ENCODE measurements around the gene NOVA2.
"Not testable (repeated sequence)": the region's sequence is repeated elsewhere in the genome, so short reads cannot be mapped to it uniquely, and the experiment has no call there.

Gene NOVA2

DNA sequence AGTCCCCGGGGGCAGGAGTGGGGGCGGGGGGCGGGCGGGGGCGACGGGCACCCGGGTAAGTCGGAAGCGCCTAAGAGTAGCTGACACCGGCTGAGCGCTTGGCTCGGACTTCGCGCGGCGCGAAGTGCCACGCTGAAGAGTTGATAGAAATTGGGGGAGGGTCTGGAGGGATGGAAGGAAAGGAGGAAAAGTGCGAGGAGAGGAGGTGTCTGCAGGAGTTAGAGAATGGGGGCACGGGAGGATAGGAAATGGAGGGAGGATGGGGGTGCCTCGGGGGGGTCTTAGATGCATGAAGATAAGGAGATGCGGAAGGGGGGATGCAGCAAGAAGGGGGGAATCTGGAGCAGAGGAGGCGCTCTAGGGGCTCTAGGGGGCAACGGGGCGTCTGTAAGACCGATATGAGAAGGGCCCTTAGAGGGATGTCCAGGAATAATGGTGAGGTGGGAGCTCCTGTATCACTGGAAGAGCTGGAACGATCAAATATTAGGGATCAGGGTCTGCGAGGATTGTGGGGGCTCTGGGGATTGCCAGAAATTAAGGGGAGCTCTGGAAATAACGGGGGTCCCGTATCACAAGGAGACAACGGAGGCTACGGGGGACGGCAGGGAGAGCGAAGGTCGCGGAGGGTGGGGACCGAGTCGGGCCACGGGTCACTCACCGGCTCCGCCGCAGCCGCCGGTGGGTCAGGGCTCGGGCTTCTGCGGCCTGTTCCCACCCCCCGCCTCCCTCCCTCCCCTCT is 71.6 kb downstream of the NOVA2 start, which contains the start of gene MYPOP:
MYPOP (minus strand) TSS at position 702 of the 739 bp plus-strand sequence. CDS start 840 bp downstream, outside the sequence.
- peak within 1 kb of the TSS; percentile 86 to 90 for H3K9ac ChIP-seq (ENCODE audit: low read length in 2 of 2)
- peak within 1 kb of the TSS; percentile 93 to 96 for H3K4me3 ChIP-seq (ENCODE audit: low read length in 2 of 2)
- no peaks in the 10 kb centered on the region for H3K9me3 ChIP-seq (ENCODE audit: control insufficient read depth in 2 of 2, low read length in 2 of 2)
- H3K27me3 ChIP-seq (ENCODE audit: control insufficient read depth in 1 of 2, insufficient read depth in 2 of 2, low read length in 2 of 2) = no peaks in the 10 kb centered on the region
- peaks cover 10 to 14% of the 10 kb centered on the region in 2 donors for H3K36me3 ChIP-seq (ENCODE audit: control insufficient read depth in 2 of 2, insufficient read depth in 2 of 2, low read length in 2 of 2)
- peak within 1 kb of the TSS; percentile 69 for H3K27ac ChIP-seq (ENCODE audit: low read length)
- peaks cover 20% of the 10 kb centered on the region for H3K4me1 ChIP-seq (ENCODE audit: control insufficient read depth, insufficient read depth, low read length)

- peaks cover 10 to 14% of the 10 kb centered on the region in 2 donors for H3K36me3 ChIP-seq (ENCODE audit: control insufficient read depth in 2 of 2, insufficient read depth in 2 of 2, low read length in 2 of 2)
- peak overlapping the region; percentile 57 to 69 for H3K4me3 ChIP-seq (ENCODE audit: low read length in 2 of 2)
- H3K4me1 ChIP-seq (ENCODE audit: control insufficient read depth, insufficient read depth, low read length) = peaks cover 20% of the 10 kb centered on the region
- no peak overlapping the region for H3K9ac ChIP-seq (ENCODE audit: low read length in 2 of 2)
- no peak overlapping the region for H3K27ac ChIP-seq (ENCODE audit: low read length)
- no peaks in the 10 kb centered on the region for H3K9me3 ChIP-seq (ENCODE audit: control insufficient read depth in 2 of 2, low read length in 2 of 2)
- no peaks in the 10 kb centered on the region for H3K27me3 ChIP-seq (ENCODE audit: control insufficient read depth in 1 of 2, insufficient read depth in 2 of 2, low read length in 2 of 2)
Measured at GRCh38 chr19:45901432-45901911, 72.2 kb downstream of the NOVA2 start.

DNA sequence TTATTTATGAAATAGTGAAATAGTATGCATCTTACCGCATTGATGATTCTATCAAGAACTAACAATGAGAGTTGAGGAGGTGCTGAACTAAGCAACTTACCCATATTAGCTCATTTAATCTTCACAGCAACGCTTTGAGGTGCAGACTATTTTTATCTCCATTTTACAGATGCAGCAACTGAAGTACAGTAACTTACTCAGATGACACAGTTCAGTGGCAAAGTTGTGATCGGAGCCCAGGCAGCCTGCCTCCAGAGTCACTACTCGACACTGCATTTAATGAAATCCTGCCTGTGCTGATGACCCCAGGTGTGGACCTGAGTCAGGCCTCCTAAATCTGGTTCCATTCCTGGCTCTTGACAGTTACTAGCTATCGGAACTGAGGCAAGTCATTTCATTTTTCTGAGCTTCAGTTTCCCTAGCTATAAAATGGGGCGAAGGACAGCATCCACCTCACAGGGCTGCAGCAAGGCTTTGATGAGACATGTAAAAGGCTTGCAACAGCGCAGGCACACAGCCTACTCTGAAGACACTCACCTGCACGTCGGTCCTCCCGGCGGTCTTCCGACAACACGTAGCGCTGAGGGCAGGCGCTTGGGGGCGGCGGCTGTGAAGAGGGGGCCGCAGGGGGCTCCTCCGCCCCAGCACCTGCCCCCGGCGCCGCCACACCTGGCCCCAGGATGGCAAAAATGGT is 72.8 kb downstream of the NOVA2 start:
- Histone ChIP-seq H3K4me1 (ENCODE audit: control insufficient read depth, insufficient read depth, low read length) (peaks cover 20% of the 10 kb centered on the region), H3K27me3 (ENCODE audit: control insufficient read depth in 1 of 2, insufficient read depth in 2 of 2, low read length in 2 of 2) (no peaks in the 10 kb centered on the region), H3K9ac (ENCODE audit: low read length in 2 of 2) (peak overlapping the region; percentile 29 to 41), H3K4me3 (ENCODE audit: low read length in 2 of 2) (peak overlapping the region in 1 of 2 donors; percentile 69), H3K9me3 (ENCODE audit: control insufficient read depth in 2 of 2, low read length in 2 of 2) (no peaks in the 10 kb centered on the region), H3K27ac (ENCODE audit: low read length) (no peak overlapping the region), H3K36me3 (ENCODE audit: control insufficient read depth in 2 of 2, insufficient read depth in 2 of 2, low read length in 2 of 2) (peaks cover 10 to 14% of the 10 kb centered on the region in 2 donors)

GRCh38 chr19:45899919-45900589 is 73.6 kb downstream of the NOVA2 start:
- Histone ChIP-seq H3K9me3 (ENCODE audit: control insufficient read depth in 2 of 2, low read length in 2 of 2) (no peaks in the 10 kb centered on the region), H3K36me3 (ENCODE audit: control insufficient read depth in 2 of 2, insufficient read depth in 2 of 2, low read length in 2 of 2) (peaks cover 10 to 14% of the 10 kb centered on the region in 2 donors), H3K27me3 (ENCODE audit: control insufficient read depth in 1 of 2, insufficient read depth in 2 of 2, low read length in 2 of 2) (no peaks in the 10 kb centered on the region), H3K4me1 (ENCODE audit: control insufficient read depth, insufficient read depth, low read length) (peaks cover 20% of the 10 kb centered on the region), H3K27ac (ENCODE audit: low read length) (no peak overlapping the region), H3K9ac (ENCODE audit: low read length in 2 of 2) (no peak overlapping the region), H3K4me3 (ENCODE audit: low read length in 2 of 2) (no peak overlapping the region)

DNA sequence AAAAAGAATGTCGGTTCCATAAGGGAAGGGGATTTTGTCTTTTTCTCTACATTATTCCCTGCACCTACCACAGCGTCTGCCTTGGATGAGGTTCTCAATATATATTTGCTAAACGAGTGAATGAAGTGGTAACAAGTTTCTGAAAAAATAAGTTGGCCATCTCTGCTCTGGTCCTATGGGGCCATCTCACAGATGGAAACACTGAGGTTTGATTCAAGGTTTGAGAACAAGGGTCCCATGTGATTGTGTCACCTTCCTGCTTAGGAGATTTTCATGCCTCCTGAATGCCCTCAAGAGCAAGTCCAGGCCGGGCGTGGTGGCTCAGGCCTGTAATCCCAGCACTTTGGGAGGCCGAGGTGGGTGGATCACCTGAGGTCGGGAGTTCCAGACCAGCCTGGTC is 74.4 kb downstream of the NOVA2 start:
- H3K4me3 ChIP-seq (ENCODE audit: low read length in 2 of 2) = no peak overlapping the region
- peaks cover 20% of the 10 kb centered on the region for H3K4me1 ChIP-seq (ENCODE audit: control insufficient read depth, insufficient read depth, low read length)
- H3K27ac ChIP-seq (ENCODE audit: low read length) = no peak overlapping the region
- H3K9ac ChIP-seq (ENCODE audit: low read length in 2 of 2) = no peak overlapping the region
- H3K27me3 ChIP-seq (ENCODE audit: control insufficient read depth in 1 of 2, insufficient read depth in 2 of 2, low read length in 2 of 2) = no peaks in the 10 kb centered on the region
- peaks cover 10 to 14% of the 10 kb centered on the region in 2 donors for H3K36me3 ChIP-seq (ENCODE audit: control insufficient read depth in 2 of 2, insufficient read depth in 2 of 2, low read length in 2 of 2)
- H3K9me3 ChIP-seq (ENCODE audit: control insufficient read depth in 2 of 2, low read length in 2 of 2) = no peaks in the 10 kb centered on the region

- Histone ChIP-seq H3K9ac (ENCODE audit: low read length in 2 of 2) (no peak overlapping the region), H3K27ac (ENCODE audit: low read length) (no peak overlapping the region), H3K36me3 (ENCODE audit: control insufficient read depth in 2 of 2, insufficient read depth in 2 of 2, low read length in 2 of 2) (peaks cover 10 to 14% of the 10 kb centered on the region in 2 donors), H3K9me3 (ENCODE audit: control insufficient read depth in 2 of 2, low read length in 2 of 2) (no peaks in the 10 kb centered on the region), H3K4me1 (ENCODE audit: control insufficient read depth, insufficient read depth, low read length) (peaks cover 12% of the 10 kb centered on the region), H3K4me3 (ENCODE audit: low read length in 2 of 2) (no peak overlapping the region), H3K27me3 (ENCODE audit: control insufficient read depth in 1 of 2, insufficient read depth in 2 of 2, low read length in 2 of 2) (no peaks in the 10 kb centered on the region)
Measured at GRCh38 chr19:45897261-45897812, 76.3 kb downstream of the NOVA2 start.

DNA sequence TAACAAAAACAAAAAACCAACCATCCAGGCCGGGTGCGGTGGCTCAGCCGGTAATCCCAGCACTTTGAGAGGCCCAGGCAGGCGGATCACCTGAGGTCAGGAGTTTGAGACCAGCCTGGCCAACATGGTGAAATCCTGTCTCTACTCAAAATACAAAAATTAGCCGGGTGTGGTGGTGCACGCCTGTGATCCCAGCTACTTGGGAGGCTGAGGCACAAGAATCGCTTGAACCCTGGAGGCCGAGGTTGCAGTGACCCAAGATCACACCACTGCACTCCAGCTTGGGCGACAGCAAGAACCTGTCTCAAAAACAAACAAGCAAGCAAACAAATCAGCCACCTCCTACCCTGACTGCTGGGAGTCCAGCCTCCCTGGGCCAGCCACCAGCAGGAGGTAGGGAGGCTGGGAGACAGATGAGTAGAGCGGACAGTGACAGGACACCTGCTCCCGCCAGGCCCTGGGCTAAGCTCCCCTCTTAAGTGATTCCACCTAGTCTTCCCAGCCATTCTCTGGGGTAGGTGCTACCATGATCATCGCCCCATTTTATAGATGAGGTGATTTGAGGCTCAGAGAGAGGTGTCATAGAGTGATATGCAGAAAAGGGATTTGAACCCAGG is 77.6 kb downstream of the NOVA2 start:
- H3K4me1 ChIP-seq (ENCODE audit: control insufficient read depth, insufficient read depth, low read length); H3K4me3 ChIP-seq (ENCODE audit: low read length in 2 of 2); H3K27me3 ChIP-seq (ENCODE audit: control insufficient read depth in 1 of 2, insufficient read depth in 2 of 2, low read length in 2 of 2); H3K9me3 ChIP-seq (ENCODE audit: control insufficient read depth in 2 of 2, low read length in 2 of 2); H3K27ac ChIP-seq (ENCODE audit: low read length); H3K9ac ChIP-seq (ENCODE audit: low read length in 2 of 2): not testable (repeated sequence)
- peaks cover 10 to 14% of the 10 kb centered on the region in 2 donors for H3K36me3 ChIP-seq (ENCODE audit: control insufficient read depth in 2 of 2, insufficient read depth in 2 of 2, low read length in 2 of 2)

GRCh38 chr19:45895519-45895972 is 78.1 kb downstream of the NOVA2 start:
- Histone ChIP-seq H3K4me1 (ENCODE audit: control insufficient read depth, insufficient read depth, low read length) (no peaks in the 10 kb centered on the region), H3K4me3 (ENCODE audit: low read length in 2 of 2) (no peak overlapping the region), H3K27ac (ENCODE audit: low read length) (no peak overlapping the region), H3K36me3 (ENCODE audit: control insufficient read depth in 2 of 2, insufficient read depth in 2 of 2, low read length in 2 of 2) (peaks cover 8 to 14% of the 10 kb centered on the region in 2 donors), H3K9ac (ENCODE audit: low read length in 2 of 2) (no peak overlapping the region), H3K27me3 (ENCODE audit: control insufficient read depth in 1 of 2, insufficient read depth in 2 of 2, low read length in 2 of 2) (no peaks in the 10 kb centered on the region), H3K9me3 (ENCODE audit: control insufficient read depth in 2 of 2, low read length in 2 of 2) (no peaks in the 10 kb centered on the region)

DNA sequence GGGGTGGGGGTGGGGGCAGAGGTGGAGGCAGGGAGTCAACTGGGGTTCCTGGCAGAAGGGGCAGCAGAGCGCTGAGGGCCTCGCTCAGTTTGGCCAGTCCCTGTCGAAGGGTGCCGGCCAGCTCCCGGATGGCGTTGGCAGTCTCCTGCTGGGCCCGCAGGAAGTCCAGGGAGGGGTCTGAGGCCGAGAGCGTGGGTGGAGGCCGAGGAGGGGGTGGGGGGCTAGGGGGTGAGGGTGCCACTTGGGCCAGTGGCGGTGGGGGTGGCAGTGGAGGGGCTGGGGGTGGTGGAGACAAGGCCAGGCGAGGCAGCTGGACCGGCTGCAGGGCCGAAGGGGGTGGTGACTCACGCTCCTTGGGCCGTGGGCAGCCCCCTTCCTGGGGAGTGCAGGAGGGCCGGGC is 82.8 kb downstream of the NOVA2 start:
- Histone ChIP-seq H3K9me3 (ENCODE audit: control insufficient read depth in 2 of 2, low read length in 2 of 2) (no peaks in the 10 kb centered on the region), H3K27ac (ENCODE audit: low read length) (no peak overlapping the region), H3K36me3 (ENCODE audit: control insufficient read depth in 2 of 2, insufficient read depth in 2 of 2, low read length in 2 of 2) (peaks cover 0 to 4% of the 10 kb centered on the region in 2 donors), H3K27me3 (ENCODE audit: control insufficient read depth in 1 of 2, insufficient read depth in 2 of 2, low read length in 2 of 2) (no peaks in the 10 kb centered on the region), H3K9ac (ENCODE audit: low read length in 2 of 2) (no peak overlapping the region), H3K4me3 (ENCODE audit: low read length in 2 of 2) (no peak overlapping the region), H3K4me1 (ENCODE audit: control insufficient read depth, insufficient read depth, low read length) (peaks cover 10% of the 10 kb centered on the region)
